Ovary (tissue), 9 donors: Measurements from ENCODE around the gene HVCN1. TPM values are rescaled to one million over a fixed set of nuclear protein-coding genes. Genes with fewer than 3 reads are reported as not detected.

ENCODE experiments used
- DNase-seq, 5 donors: peaks; one replicate each; pipeline ENCODE4 v3.0.0-alpha.2; 2019 to 2020
- H3K27ac ChIP-seq, 2 donors: fragments of 200-600 bp; one replicate each; pipeline versions ENCODE4 v1.5.1 to v1.8.0; 2019 to 2022
- H3K27me3 ChIP-seq: fragments of 200-600 bp; one replicate; pipeline ENCODE4 v1.8.0; 2022
- H3K36me3 ChIP-seq: fragments of 200-600 bp; sonication (generic); one replicate; pipeline ENCODE4 v1.5.1; 2019
- H3K4me1 ChIP-seq: one replicate; pipeline ENCODE4 v1.8.1; 2013; ENCODE audit warnings: mild to moderate bottlenecking, moderate library complexity; ENCODE audit not compliant: insufficient read depth
- H3K4me3 ChIP-seq: fragments of 200-600 bp; sonication (generic); one replicate; pipeline ENCODE4 v1.5.1; 2017
- H3K9me3 ChIP-seq, 2 donors: fragments of 200-600 bp in 1 of 2; sonication (generic) in 1 of 2; one replicate each; pipeline versions ENCODE4 v1.5.1 to v1.8.1; 2013 to 2019; ENCODE audit warnings: mild to moderate bottlenecking in 1 of 2, moderate library complexity in 1 of 2
- EP300 ChIP-seq: sonication (generic); formaldehyde crosslinking; IDR thresholded peaks from one replicate; pipeline ENCODE4 v1.6.1; 2017; ENCODE audit warnings: antibody characterized with exemption
- POLR2A ChIP-seq: fragments of 450-650 bp; IDR thresholded peaks from one replicate; pipeline ENCODE4 v1.6.1; 2017; ENCODE audit warnings: antibody characterized with exemption, mild to moderate bottlenecking, moderate library complexity
- WGBS, 3 donors: extraction: QIAGEN DNeasy Blood & Tissue Kit in 1 of 3; methylation state at CpG; one replicate each; pipeline versions ENCODE4 v1.1.5 to v1.1.7; 2013 to 2017; 5-methylcytosine and 5-hydroxymethylcytosine counted together
- intact Hi-C, 4 donors: fragments of 100-400 bp; cut with DNase I; formaldehyde crosslinking; loops; one replicate each; pipeline versions ENCODE4 v1.11.0 to v1.15.1; 2022 to 2023
- polyA plus RNA-seq, 2 donors: library from polyadenylated mRNA; stranded (reverse); fragments of 200-250 nt in 1 of 2; fragments of 350-450 nt in 1 of 2; fragmentation: Illumina TruSeq in 1 of 2; extraction: RNeasy Lipid Tissue Mini Kit (QIAGEN cat#74804) in 1 of 2; gene quantifications; one replicate each; pipeline ENCODE4 v1.2.3, GENCODE V29; 2013 to 2014
- total RNA-seq, 7 donors: library from RNA; depleted of rRNA in 2 of 7; stranded (reverse); fragments of >200 nt in 2 of 7; fragmentation: NEBNext Ultra II Directional in 3 of 7; extraction: Animal tissue kit (Norgen Biotek cat#: 25700) in 3 of 7; gene quantifications; one replicate each; pipeline versions ENCODE4 v1.1.0 to v1.2.4, GENCODE V29; 2016 to 2023
- TF ChIP-seq, protein P1 (sequence below), 3 donors: fragments of 450-650 bp in 2 of 3; fragments of 200-600 bp in 1 of 3; IDR thresholded peaks; one replicate each; pipeline versions ENCODE4 v1.5.1 to v1.8.0; 2016 to 2022; ENCODE audit warnings: antibody characterized with exemption in 3 of 3, mild to moderate bottlenecking in 1 of 3
- donor health status: DM: no; HTN: no; CAD: no; lungs with moderate emphysema.
- donor health status: DM: no; HTN: no; CAD: no.
- donor health status: Bipolar disorder and iron deficiency.
- donor health status: DM: yes; HTN: yes; CAD: no.
- donor health status: DM: no; HTN: no; CAD: no.
- donor health status: DM: yes; HTN: yes; CAD: no.

HVCN1 gene
- total and polyA plus RNA-seq, 9 donors: 6.4 to 19.4 (median 11.3) TPM

DNA sequence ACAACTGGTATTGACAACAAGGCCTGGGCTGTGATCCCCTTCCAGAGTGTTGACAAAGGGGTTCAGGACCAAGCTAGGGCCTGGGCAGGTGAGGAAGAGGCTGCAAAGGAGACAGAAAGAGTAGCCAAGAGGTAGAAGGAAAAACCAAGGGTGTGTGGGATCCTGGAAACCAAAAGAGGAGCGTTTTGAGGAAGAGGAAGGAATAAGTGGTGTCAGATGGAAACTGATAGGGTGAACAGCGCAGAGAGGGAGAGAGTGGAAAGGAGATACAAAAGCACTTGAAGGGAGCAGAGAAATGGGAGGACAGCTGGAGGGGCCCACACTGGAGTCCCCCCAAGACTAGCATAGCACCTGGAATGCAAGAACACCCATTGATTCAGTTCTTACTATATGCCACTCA, 8.3 kb upstream of the HVCN1 start:
- no peak for TF ChIP-seq POLR2A
- no peak for TF ChIP-seq EP300
- TF ChIP-seq, protein P1, sequence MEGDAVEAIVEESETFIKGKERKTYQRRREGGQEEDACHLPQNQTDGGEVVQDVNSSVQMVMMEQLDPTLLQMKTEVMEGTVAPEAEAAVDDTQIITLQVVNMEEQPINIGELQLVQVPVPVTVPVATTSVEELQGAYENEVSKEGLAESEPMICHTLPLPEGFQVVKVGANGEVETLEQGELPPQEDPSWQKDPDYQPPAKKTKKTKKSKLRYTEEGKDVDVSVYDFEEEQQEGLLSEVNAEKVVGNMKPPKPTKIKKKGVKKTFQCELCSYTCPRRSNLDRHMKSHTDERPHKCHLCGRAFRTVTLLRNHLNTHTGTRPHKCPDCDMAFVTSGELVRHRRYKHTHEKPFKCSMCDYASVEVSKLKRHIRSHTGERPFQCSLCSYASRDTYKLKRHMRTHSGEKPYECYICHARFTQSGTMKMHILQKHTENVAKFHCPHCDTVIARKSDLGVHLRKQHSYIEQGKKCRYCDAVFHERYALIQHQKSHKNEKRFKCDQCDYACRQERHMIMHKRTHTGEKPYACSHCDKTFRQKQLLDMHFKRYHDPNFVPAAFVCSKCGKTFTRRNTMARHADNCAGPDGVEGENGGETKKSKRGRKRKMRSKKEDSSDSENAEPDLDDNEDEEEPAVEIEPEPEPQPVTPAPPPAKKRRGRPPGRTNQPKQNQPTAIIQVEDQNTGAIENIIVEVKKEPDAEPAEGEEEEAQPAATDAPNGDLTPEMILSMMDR (IDR thresholded peaks at IDR 0.05): no peak
- no peak overlapping the region for H3K4me3 ChIP-seq

DNA sequence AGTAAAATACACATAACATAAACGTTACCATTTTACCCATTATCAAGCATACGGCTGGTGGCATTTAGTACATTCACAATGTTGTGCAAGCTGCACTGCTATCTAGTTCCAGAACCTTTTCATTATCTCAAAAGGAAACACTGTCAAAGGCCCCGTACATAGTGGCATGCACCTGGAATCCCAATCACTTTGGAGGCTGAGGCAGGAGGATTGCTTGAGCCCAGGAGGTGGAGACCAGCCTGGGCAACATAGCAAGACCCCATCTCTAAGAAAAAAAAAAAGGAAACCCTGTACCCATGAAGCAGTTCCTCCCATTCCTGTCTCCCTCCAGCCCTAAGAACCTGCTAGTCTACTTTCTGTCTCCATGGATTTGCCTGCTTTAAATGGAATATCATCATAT, 7.4 kb upstream of the HVCN1 start:
- Histone ChIP-seq H3K9me3 (no peaks in the 10 kb centered on the region), H3K27ac (no peak overlapping the region), H3K27me3 (no peaks in the 10 kb centered on the region), H3K36me3 (no peaks in the 10 kb centered on the region), H3K4me1 (peaks cover 5% of the 10 kb centered on the region), H3K4me3 (no peak overlapping the region)
- DNase-seq: no peak
- whole genome bisulfite sequencing, 3 donors: 74 to 87% (median 76%) methylated on average over 3 of the region's 3 CpGs
- TF ChIP-seq, protein P1 (IDR thresholded peaks at IDR 0.05): no peak
- TF ChIP-seq POLR2A (no peak), EP300 (no peak)
- intact Hi-C loops: loop anchor here in 1 of 4 donors (10.0 kb wide), 1 partner anchor 241 kb away; the partner anchor contains the start of gene ARPC3

More for the DNA sequence above, 8.3 kb upstream of the HVCN1 start:
- Histone ChIP-seq H3K27ac (no peak overlapping the region), H3K36me3 (no peaks in the 10 kb centered on the region), H3K4me1 (peaks cover 5% of the 10 kb centered on the region), H3K9me3 (no peaks in the 10 kb centered on the region), H3K27me3 (no peaks in the 10 kb centered on the region)
- WGBS, 3 donors: 91 to 96% (median 93%) methylated on average over 2 of the region's 2 CpGs
- DNase-seq: no peak
- intact Hi-C loops: loop anchor here in 1 of 4 donors (10.0 kb wide), 1 partner anchor 242 kb away; the partner anchor contains the start of gene ARPC3

DNA sequence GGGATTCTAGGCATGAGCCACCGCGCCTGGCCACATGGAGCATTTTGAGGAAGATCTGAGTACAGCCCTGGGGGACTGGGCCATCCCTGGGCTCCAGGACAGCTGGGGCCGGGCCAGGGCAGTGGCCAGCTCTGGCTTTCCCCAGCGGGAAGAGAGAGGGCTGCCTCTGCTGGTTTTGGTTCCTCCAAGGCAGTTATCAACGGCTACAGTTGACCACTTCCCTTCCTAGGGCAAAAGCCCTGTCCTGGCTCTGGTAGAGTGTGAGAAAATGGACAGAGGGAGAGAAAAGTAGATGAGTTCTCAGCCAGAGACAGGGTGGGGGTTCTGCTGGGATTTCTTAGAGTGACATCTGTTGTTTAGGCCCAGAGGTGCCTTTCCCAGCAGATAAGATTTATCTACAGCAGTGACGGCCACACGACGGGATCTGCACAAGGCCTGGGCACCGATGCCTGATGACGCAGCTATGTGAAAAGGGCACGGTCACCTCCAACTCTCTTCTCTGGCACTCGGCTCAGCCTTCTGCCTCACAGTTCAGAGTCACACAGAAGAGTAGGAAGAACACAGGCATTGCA, 5.5 kb upstream of the HVCN1 start:
- Histone ChIP-seq H3K4me1 (peaks cover 5% of the 10 kb centered on the region), H3K27ac (no peak overlapping the region), H3K4me3 (no peak overlapping the region), H3K9me3 (no peaks in the 10 kb centered on the region), H3K36me3 (no peaks in the 10 kb centered on the region), H3K27me3 (no peaks in the 10 kb centered on the region)
- TF ChIP-seq, protein P1 (IDR thresholded peaks at IDR 0.05): no peak
- TF ChIP-seq POLR2A (no peak), EP300 (no peak)
- WGBS, 3 donors: 79 to 84% (median 82%) methylated on average over 12 of the region's 12 CpGs
- intact Hi-C loops: loop anchor here in 1 of 4 donors (10.0 kb wide), 1 partner anchor 240 kb away; the partner anchor contains the start of gene ARPC3
- no peak for DNase-seq

DNA sequence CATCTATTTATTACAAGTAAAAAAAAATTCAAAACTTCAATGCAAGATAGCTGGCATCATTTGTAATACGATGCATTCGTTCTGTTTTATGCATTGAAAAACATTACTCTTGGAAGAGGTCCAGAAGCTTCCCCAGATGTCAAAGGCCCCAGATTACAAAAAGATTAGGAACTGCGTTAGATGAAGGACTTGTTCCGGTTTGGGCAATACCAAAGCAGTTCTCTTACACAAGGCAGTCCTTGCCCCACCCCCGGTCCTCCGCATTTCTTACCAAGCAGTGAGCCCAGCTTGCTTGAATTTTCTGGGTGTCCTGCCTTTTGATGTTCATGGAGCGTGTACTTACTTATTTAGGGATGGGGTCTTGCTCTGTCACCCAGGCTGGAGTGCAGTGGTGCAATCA, 4.8 kb upstream of the HVCN1 start:
- Histone ChIP-seq H3K9me3 (no peaks in the 10 kb centered on the region), H3K27me3 (no peaks in the 10 kb centered on the region), H3K4me1 (no peaks in the 10 kb centered on the region), H3K27ac (no peak overlapping the region), H3K36me3 (no peaks in the 10 kb centered on the region), H3K4me3 (no peak overlapping the region)
- DNase-seq: no peak
- TF ChIP-seq POLR2A: no peak
- TF ChIP-seq, protein P1 (IDR thresholded peaks at IDR 0.05): no peak
- TF ChIP-seq EP300: no peak
- WGBS, 3 donors: 82 to 85% (median 85%) methylated on average over 7 of the region's 7 CpGs
- intact Hi-C loops: loop anchor here in 1 of 4 donors (10.0 kb wide), 1 partner anchor 239 kb away; the partner anchor contains the start of gene ARPC3
